Dermis blood vessel endothelial cell (primary cell): Measurements from ENCODE around the gene FOXC2. TPM values are rescaled to one million over a fixed set of nuclear protein-coding genes. Genes with fewer than 3 reads are reported as not detected.

Experiments used
- DNase-seq: peaks from one replicate; pipeline ENCODE4 v3.0.0; 2010
- total RNA-seq: library from RNA; depleted of rRNA; stranded (reverse); fragments of >200 nt; gene quantifications from 2 replicates; pipeline ENCODE4 v1.2.3, GENCODE V29; 2014

The FOXC2 gene
- total RNA-seq, 1 donor from 2014 or later, result 2.2 TPM

GRCh38 chr16:86558355-86559193 is 8.1 kb upstream of the FOXC2 start:
- DNase-seq, result no peak

GRCh38 chr16:86559802-86560305 is 6.8 kb upstream of the FOXC2 start:
- no peak for DNase-seq

DNA sequence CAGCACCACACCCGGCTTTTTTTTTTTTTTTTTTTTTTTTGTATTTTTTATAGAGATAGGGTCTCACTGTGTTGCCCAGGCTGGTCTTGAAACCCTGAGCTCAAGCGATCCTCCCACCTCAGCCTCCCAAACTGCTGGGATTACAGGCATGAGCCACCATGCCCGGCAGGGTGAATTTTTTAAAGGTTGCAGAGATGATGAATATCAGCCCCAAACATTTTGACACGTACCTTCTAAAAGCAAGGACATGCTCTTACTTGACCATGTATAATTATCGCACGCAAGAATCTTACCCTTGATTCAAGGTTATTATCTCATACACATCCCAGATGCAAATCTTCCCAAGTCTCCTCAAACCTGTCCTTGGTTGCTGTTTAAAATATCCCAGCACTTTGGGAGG is 4.3 kb upstream of the FOXC2 start:
- no peak for DNase-seq

DNA sequence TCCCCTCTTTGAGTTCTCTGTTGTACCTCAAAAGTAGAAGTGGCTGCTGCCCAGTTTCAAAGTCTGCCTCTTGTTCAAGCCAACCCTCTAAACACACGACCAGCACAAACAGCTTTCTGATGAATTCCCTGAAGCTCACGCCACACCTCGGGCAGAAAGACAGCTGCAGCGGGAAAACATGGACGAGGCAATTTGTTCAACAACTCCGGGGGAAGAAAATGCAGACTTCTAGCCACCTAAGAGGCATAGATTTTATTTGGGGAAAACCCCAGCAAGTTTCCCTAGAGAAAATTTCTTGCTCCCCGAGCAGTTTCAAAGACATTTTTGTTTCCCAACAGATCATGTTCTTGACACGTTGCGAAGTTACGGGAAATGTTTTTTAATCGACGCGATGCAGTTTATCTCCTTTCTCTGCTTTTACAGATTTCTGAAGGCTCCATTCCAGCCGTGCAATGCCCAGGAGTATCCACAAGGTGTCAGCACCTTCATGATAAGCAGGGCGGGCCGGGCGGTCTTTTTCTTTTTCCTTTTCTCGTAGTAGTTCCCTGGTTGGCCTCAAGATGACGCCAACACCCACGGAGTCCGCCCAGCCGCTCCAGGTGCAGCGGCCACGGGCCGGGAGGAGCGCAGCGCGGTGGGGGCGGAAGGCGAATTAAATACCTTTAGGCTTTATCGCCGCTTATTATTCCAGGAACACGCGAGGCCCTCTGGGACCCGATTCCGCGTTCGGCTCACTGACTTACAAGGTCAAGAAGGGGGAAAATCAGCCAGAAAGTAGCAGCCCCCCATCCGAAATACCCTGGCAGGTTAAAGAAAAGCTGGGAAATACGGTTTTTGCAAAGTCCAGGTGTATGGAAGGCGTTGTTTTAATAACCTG is 2.9 kb upstream of the FOXC2 start:
- DNase-seq, result peak; percentile 94

DNA sequence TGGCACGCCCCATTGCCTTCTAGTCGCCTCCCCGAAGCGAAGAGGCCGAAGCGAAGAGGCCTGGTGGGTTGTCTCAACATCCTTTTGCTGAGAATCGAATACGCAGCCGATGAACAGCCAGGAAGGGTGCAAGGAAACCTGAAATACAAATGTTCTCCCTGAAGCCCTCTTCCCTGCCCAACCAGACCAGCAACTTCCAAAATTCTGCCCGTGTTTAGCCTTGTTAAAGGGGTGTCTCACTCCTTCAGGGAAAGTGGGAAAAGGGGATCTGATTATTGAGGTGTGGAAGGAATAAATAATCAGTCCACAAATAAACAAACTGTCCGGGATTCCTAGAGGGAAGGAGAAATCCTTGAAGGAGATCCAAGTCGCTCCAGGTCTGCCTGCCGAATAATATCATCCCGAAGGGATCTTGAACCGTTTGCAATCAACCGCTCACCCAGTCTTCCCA is 1.4 kb upstream of the FOXC2 start:
- DNase-seq, result peak; percentile 48

DNA sequence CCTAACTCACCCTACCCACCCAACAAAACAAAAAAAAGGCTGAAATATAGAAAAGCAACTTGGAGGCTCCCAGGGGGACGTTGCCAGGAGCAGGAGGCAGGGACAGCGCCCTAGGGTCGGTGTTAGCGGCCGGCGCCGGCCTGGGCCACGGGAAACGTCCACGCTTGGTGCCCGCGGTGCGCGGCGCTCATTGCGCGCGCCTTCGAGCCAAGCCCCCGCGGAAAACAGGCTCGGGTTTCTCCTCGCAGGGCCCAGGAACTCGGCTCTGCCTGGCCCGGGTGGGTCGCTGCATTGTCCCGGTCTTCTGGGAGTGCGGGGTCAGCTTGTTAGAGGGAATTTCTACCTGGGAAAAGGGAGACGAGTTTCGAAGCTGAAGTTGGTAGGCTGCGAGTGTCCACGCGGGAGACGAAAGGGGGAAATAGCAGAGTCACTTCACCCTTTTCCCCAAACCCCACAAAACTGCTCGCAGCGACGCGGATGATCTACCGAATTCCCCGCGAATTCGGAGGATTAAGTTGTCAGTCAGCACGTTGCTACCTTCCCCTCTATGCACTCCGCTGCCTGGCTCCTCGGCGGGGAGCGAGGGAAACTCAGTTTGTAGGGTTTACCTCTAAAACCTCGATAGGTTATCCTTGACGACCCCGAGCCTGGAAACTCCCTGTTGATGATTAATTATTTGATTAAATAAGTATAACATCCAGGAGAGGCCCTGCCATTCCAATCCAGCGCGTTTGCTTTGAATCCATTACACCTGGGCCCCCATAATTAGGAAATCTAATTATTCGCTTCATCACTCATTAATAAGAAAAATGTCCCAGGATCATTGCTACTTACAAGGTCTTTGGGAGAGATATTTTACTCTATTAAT is 751 bp upstream of the FOXC2 start:
- DNase-seq, result peak; percentile 61

- DNase-seq, result peak; percentile 72
Measured at GRCh38 chr16:86566966-86567700, 504 bp downstream of the FOXC2 start.

DNA sequence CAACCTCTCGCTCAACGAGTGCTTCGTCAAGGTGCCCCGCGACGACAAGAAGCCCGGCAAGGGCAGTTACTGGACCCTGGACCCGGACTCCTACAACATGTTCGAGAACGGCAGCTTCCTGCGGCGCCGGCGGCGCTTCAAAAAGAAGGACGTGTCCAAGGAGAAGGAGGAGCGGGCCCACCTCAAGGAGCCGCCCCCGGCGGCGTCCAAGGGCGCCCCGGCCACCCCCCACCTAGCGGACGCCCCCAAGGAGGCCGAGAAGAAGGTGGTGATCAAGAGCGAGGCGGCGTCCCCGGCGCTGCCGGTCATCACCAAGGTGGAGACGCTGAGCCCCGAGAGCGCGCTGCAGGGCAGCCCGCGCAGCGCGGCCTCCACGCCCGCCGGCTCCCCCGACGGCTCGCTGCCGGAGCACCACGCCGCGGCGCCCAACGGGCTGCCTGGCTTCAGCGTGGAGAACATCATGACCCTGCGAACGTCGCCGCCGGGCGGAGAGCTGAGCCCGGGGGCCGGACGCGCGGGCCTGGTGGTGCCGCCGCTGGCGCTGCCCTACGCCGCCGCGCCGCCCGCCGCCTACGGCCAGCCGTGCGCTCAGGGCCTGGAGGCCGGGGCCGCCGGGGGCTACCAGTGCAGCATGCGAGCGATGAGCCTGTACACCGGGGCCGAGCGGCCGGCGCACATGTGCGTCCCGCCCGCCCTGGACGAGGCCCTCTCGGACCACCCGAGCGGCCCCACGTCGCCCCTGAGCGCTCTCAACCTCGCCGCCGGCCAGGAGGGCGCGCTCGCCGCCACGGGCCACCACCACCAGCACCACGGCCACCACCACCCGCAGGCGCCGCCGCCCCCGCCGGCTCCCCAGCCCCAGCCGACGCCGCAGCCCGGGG is 1.3 kb downstream of the FOXC2 start:
- peak; percentile 78 for DNase-seq

DNA sequence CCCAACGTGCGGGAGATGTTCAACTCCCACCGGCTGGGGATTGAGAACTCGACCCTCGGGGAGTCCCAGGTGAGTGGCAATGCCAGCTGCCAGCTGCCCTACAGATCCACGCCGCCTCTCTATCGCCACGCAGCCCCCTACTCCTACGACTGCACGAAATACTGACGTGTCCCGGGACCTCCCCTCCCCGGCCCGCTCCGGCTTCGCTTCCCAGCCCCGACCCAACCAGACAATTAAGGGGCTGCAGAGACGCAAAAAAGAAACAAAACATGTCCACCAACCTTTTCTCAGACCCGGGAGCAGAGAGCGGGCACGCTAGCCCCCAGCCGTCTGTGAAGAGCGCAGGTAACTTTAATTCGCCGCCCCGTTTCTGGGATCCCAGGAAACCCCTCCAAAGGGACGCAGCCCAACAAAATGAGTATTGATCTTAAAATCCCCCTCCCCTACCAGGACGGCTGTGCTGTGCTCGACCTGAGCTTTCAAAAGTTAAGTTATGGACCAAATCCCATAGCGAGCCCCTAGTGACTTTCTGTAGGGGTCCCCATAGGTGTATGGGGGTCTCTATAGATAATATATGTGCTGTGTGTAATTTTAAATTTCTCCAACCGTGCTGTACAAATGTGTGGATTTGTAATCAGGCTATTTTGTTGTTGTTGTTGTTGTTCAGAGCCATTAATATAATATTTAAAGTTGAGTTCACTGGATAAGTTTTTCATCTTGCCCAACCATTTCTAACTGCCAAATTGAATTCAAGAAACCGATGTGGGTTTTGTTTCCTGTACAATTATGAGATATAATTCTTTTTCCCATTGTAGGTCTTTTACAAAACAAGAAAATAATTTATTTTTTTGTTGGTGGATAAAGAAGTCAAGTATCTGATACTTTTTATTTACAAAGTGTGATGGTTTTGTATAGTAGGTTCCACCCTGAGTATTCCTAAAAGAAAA is 2.3 kb downstream of the FOXC2 start:
- peak; percentile 43 for DNase-seq

- peak; percentile 22 for DNase-seq
Measured at GRCh38 chr16:86569701-86570447, 3.2 kb downstream of the FOXC2 start.

- DNase-seq, result peak; percentile 51
Measured at GRCh38 chr16:86570558-86571529, 4.2 kb downstream of the FOXC2 start.

DNA sequence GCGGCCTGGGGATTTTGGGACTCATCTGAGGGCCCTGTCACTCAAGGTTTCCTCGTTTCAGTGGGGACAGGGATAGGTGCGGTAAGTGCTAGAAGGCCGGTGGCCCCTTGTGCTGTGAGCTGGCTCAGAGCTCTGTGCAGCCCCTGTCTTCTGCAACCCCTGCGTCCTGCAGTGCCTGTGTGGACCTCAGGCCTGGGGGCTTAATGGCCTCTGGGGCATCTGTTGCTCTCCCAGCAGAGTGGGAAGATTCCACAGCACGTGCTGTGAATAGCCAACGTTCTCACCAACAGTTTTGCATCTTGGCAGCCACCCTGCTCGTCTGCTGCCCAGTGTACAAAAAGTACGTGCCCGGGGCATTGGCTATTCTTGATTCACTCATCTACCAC is 4.9 kb downstream of the FOXC2 start:
- peak; percentile 35 for DNase-seq

- peak; percentile 73 for DNase-seq
Measured at GRCh38 chr16:86572041-86572521, 5.5 kb downstream of the FOXC2 start.

GRCh38 chr16:86572606-86573005 is 6.0 kb downstream of the FOXC2 start:
- no peak for DNase-seq

DNA sequence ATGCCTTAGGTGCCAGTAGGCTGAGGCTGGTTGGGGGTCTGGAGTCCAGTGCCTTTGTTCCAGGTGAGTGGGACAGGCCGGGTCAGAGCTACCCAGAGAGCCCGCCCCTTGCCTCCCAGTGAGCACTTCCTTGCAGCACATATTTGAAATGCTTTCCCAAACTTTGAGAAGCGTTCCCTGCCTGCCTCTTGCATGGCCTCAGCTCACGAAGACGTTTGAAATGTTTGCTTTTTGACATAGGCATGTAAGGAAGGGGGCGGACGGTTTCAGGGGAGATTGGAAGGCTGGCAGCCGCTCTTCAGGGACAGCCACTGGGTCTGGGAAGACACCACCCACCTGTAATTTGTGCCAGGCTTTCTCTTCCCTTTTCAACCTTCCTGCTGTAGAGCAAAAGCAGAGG is 6.6 kb downstream of the FOXC2 start:
- no peak for DNase-seq

GRCh38 chr16:86573646-86574508 is 7.2 kb downstream of the FOXC2 start:
- DNase-seq, result no peak
